Fibroblast of lung (primary cell): ENCODE measurements around the gene PC. TPM values are rescaled to one million over a fixed set of nuclear protein-coding genes. Genes with fewer than 3 reads are reported as not detected.

Experiments used
- DNase-seq, 2 donors: peaks; one replicate each; pipeline versions ENCODE4 v3.0.0 to v3.0.0-alpha.2; 2010; ENCODE audit warnings: low read depth in 2 of 2
- H2AFZ ChIP-seq: 2 replicates; pipeline ENCODE4 v1.5.1; 2012; ENCODE audit warnings: low read length, control low read depth, inconsistent platforms
- H3K27ac ChIP-seq: 2 replicates; pipeline ENCODE4 v1.5.1; 2011; ENCODE audit warnings: low read length, control low read depth; ENCODE audit not compliant: insufficient read depth
- H3K27me3 ChIP-seq: 2 replicates; pipeline ENCODE4 v1.5.1; 2011; ENCODE audit warnings: mild to moderate bottlenecking, low read length; ENCODE audit not compliant: control insufficient read depth, insufficient read depth
- H3K36me3 ChIP-seq: 2 replicates; pipeline ENCODE4 v1.5.1; 2011; ENCODE audit warnings: low read length; ENCODE audit not compliant: control insufficient read depth, insufficient read depth
- H3K4me1 ChIP-seq: 2 replicates; pipeline ENCODE4 v1.5.1; 2011; ENCODE audit warnings: low read length; ENCODE audit not compliant: control insufficient read depth, insufficient read depth; ENCODE audit errors: extremely low read depth
- H3K4me2 ChIP-seq: 2 replicates; pipeline ENCODE4 v1.5.1; 2011; ENCODE audit warnings: low read length, control low read depth; ENCODE audit not compliant: insufficient read depth; ENCODE audit errors: extremely low read depth
- H3K4me3 ChIP-seq, 4 experiments: fragments of 200-600 bp in 1 of 4; sonication (generic) in 1 of 4; replicated peaks in 1 of 4; 2 replicates each; pipeline ENCODE4 v1.5.1; 2011 to 2016; ENCODE audit warnings: low read length in 4 of 4, low read depth in 3 of 4, mild to moderate bottlenecking in 3 of 4, control low read depth in 2 of 4, inconsistent platforms in 1 of 4, mixed read lengths in 1 of 4; ENCODE audit not compliant: insufficient read depth in 1 of 4; ENCODE audit errors: control extremely low read depth in 1 of 4
- H3K79me2 ChIP-seq: 2 replicates; pipeline ENCODE4 v1.5.1; 2012; ENCODE audit warnings: mild to moderate bottlenecking, low read length, inconsistent platforms; ENCODE audit not compliant: control insufficient read depth, insufficient read depth
- H3K9ac ChIP-seq: 2 replicates; pipeline ENCODE4 v1.5.1; 2011; ENCODE audit warnings: mild to moderate bottlenecking, low read length, control low read depth; ENCODE audit not compliant: insufficient read depth
- H3K9me3 ChIP-seq: 2 replicates; pipeline ENCODE4 v1.5.1; 2012; ENCODE audit warnings: low read depth, low read length; ENCODE audit not compliant: control insufficient read depth, insufficient read depth
- H4K20me1 ChIP-seq: 2 replicates; pipeline ENCODE4 v1.5.1; 2011; ENCODE audit warnings: low read length; ENCODE audit not compliant: control insufficient read depth, insufficient read depth; ENCODE audit errors: extremely low read depth
- CTCF ChIP-seq, 2 donors: IDR thresholded peaks in 1 of 2; conservative IDR thresholded peaks in 1 of 2; 1 replicate in 1 of 2; 2 replicates in 1 of 2; pipeline ENCODE4 v1.5.1; 2011 to 2012; ENCODE audit warnings: low read length in 2 of 2, control low read depth in 1 of 2, inconsistent platforms in 1 of 2, low read depth in 1 of 2, mild to moderate bottlenecking in 1 of 2
- EZH2 ChIP-seq: IDR thresholded peaks from 2 replicates; pipeline ENCODE4 v1.5.1; 2012; ENCODE audit warnings: low read length, control low read depth, mild to moderate bottlenecking; ENCODE audit errors: missing control alignments
- polyA plus RNA-seq, 2 donors: library from polyadenylated mRNA; depleted of rRNA in 1 of 2; stranded (reverse) in 1 of 2; unstranded in 1 of 2; fragments of >200 nt; gene quantifications; 2 replicates each; pipeline ENCODE4 v1.2.1, GENCODE V29; 2011 to 2012; ENCODE audit warnings: missing spikeins in 1 of 2
- total RNA-seq: library from RNA; depleted of rRNA; stranded (reverse); fragments of >200 nt; gene quantifications from 2 replicates; pipeline ENCODE4 v1.2.1, GENCODE V29; 2014

PC gene
- total and polyA plus RNA-seq, 2 donors (not counting 1 experiment from before 2014, with no cell fraction given), result 5.1 to 22.8 TPM

GRCh38 chr11:66860449-66860831 lies 97.7 kb downstream of the PC start:
- Histone ChIP-seq H2AFZ (no peak overlapping the region), H3K79me2 (peaks cover 6% of the 10 kb centered on the region), H3K27ac (no peak overlapping the region), H3K4me1 (peaks cover 3% of the 10 kb centered on the region), H3K9ac (no peak overlapping the region), H3K27me3 (no peaks in the 10 kb centered on the region), H3K4me2 (no peak overlapping the region), H3K4me3 (no peak overlapping the region), H4K20me1 (no peaks in the 10 kb centered on the region), H3K9me3 (no peaks in the 10 kb centered on the region), H3K36me3 (peaks cover 15% of the 10 kb centered on the region)
- TF ChIP-seq CTCF (conservative IDR thresholded peaks at IDR 0.05 in 1 of 2, IDR thresholded peaks at IDR 0.05 in 1 of 2; ENCODE audit: low read depth in 1 of 2, low read length in 2 of 2) (no peak), EZH2 (no peak)
- DNase-seq, result no peak

GRCh38 chr11:66859686-66860448 lies 98.3 kb downstream of the PC start:
- H3K4me3 ChIP-seq, result no peak overlapping the region
- no peak for DNase-seq
- no peak overlapping the region for H3K9ac ChIP-seq
- no peaks in the 10 kb centered on the region for H3K27me3 ChIP-seq
- no peak overlapping the region for H3K27ac ChIP-seq
- peaks cover 3% of the 10 kb centered on the region for H3K4me1 ChIP-seq
- H4K20me1 ChIP-seq, result no peaks in the 10 kb centered on the region
- no peak for TF ChIP-seq EZH2
- no peak for TF ChIP-seq CTCF (conservative IDR thresholded peaks at IDR 0.05 in 1 of 2, IDR thresholded peaks at IDR 0.05 in 1 of 2; ENCODE audit: low read depth in 1 of 2, low read length in 2 of 2)
- H3K9me3 ChIP-seq, result no peaks in the 10 kb centered on the region
- H3K4me2 ChIP-seq, result no peak overlapping the region
- H3K79me2 ChIP-seq, result peaks cover 6% of the 10 kb centered on the region
- H2AFZ ChIP-seq, result no peak overlapping the region
- H3K36me3 ChIP-seq, result peaks cover 15% of the 10 kb centered on the region

GRCh38 chr11:66858939-66859685 lies 99.1 kb downstream of the PC start:
- Histone ChIP-seq H3K79me2 (peaks cover 6% of the 10 kb centered on the region), H3K27me3 (no peaks in the 10 kb centered on the region), H3K27ac (no peak overlapping the region), H3K36me3 (peaks cover 15% of the 10 kb centered on the region), H3K4me1 (peaks cover 3% of the 10 kb centered on the region), H2AFZ (no peak overlapping the region), H3K9ac (no peak overlapping the region), H4K20me1 (no peaks in the 10 kb centered on the region), H3K9me3 (no peaks in the 10 kb centered on the region), H3K4me3 (no peak overlapping the region), H3K4me2 (no peak overlapping the region)
- TF ChIP-seq EZH2, result no peak
- no peak for TF ChIP-seq CTCF (conservative IDR thresholded peaks at IDR 0.05 in 1 of 2, IDR thresholded peaks at IDR 0.05 in 1 of 2; ENCODE audit: low read depth in 1 of 2, low read length in 2 of 2)
- DNase-seq, result no peak
